GM21717 (cell line): ENCODE results near the gene IER3.
"Not testable (repeated sequence)": the region's sequence is repeated elsewhere in the genome, so short reads cannot be mapped to it uniquely, and the experiment has no call there.

Experiments used
- ATAC-seq: cut with Tn5 transposase; IDR thresholded peaks from one replicate; pipeline ENCODE4 v1.9.1; 2021; ENCODE audit warnings: mild to moderate bottlenecking, moderate library complexity; ENCODE audit not compliant: unreplicated experiment

IER3 gene

GRCh38 chr6:30725713-30726505 is 18.4 kb downstream of the IER3 start:
- ATAC-seq: no peak

- no peak for ATAC-seq
These were observed 19.3 kb downstream of the IER3 start for GRCh38 chr6:30724906-30725667.

- ATAC-seq: not testable (repeated sequence)
These were observed 20.3 kb downstream of the IER3 start for GRCh38 chr6:30723843-30724741.

- not testable (repeated sequence) for ATAC-seq
These were observed 21.0 kb downstream of the IER3 start for GRCh38 chr6:30723159-30723842.

GRCh38 chr6:30722280-30723112 is 21.9 kb downstream of the IER3 start:
- ATAC-seq: no peak

- not testable (repeated sequence) for ATAC-seq
These were observed 22.4 kb downstream of the IER3 start for GRCh38 chr6:30722025-30722279.

GRCh38 chr6:30721198-30722024 is 22.9 kb downstream of the IER3 start:
- ATAC-seq: no peak

GRCh38 chr6:30720738-30721197 is 23.6 kb downstream of the IER3 start:
- no peak for ATAC-seq

- peak; percentile 34 for ATAC-seq
These were observed 24.3 kb downstream of the IER3 start, which contains the start of gene TUBB for GRCh38 chr6:30719791-30720737. TUBB (plus strand) TSS chr6:30720352; CDS start chr6:30720507, 155 bp downstream.

- no peak for ATAC-seq
These were observed 25.0 kb downstream of the IER3 start for GRCh38 chr6:30719356-30719755.

GRCh38 chr6:30717845-30718720 is 26.3 kb downstream of the IER3 start:
- not testable (repeated sequence) for ATAC-seq

GRCh38 chr6:30717129-30717844 is 27.1 kb downstream of the IER3 start, which contains the start of gene MDC1:
MDC1 (minus strand) TSS chr6:30717281; CDS start chr6:30715175, 2,106 bp downstream.
- ATAC-seq: peak; percentile 57

- ATAC-seq: no peak
These were observed 27.5 kb downstream of the IER3 start for GRCh38 chr6:30716879-30717128.

- no peak for ATAC-seq
These were observed 30.1 kb downstream of the IER3 start for GRCh38 chr6:30714263-30714662.

GRCh38 chr6:30712441-30712945 is 31.9 kb downstream of the IER3 start:
- ATAC-seq: no peak

- ATAC-seq: no peak
These were observed 32.5 kb downstream of the IER3 start for GRCh38 chr6:30711758-30712380.
